Stimulated activated naive CD8-positive, alpha-beta T cell treated with anti-CD3 and anti-CD28 coated beads, Interleukin-15, amount 100 ng/mL, for 72 hours (primary cell): ENCODE measurements around the gene ANKRD33B.
"Not testable (repeated sequence)": the region's sequence is repeated elsewhere in the genome, so short reads cannot be mapped to it uniquely, and the experiment has no call there.

Experiments used
- ATAC-seq: fragments of 150-1000 bp; cut with Tn5 transposase; 2 replicates; pipeline ENCODE4 v1.10.0; 2021; ENCODE audit warnings: mild to moderate bottlenecking, moderate library complexity
- DNase-seq, 2 donors: peaks; one replicate each; pipeline ENCODE4 v3.0.0; 2021 to 2022
- H3K27ac Mint-ChIP-seq, 2 donors: one replicate each; pipeline ENCODE4 v1.8.0; 2022; ENCODE audit warnings: mild to moderate bottlenecking in 2 of 2, mixed read lengths in 2 of 2, moderate library complexity in 2 of 2
- H3K27me3 Mint-ChIP-seq: one replicate; pipeline ENCODE4 v1.8.0; 2022; ENCODE audit warnings: mixed read lengths
- H3K4me1 Mint-ChIP-seq: one replicate; pipeline ENCODE4 v1.8.0; 2022; ENCODE audit warnings: mild to moderate bottlenecking, mixed read lengths
- H3K4me3 Mint-ChIP-seq, 2 donors: one replicate each; pipeline ENCODE4 v1.8.0; 2022; ENCODE audit warnings: mild to moderate bottlenecking in 2 of 2, mixed read lengths in 2 of 2, moderate library complexity in 1 of 2
- H3K9me3 Mint-ChIP-seq, 2 donors: one replicate each; pipeline ENCODE4 v1.8.0; 2022; ENCODE audit warnings: mixed read lengths in 2 of 2

The ANKRD33B gene

GRCh38 chr5:10622810-10623209, 58.9 kb downstream of the ANKRD33B start:
- DNase-seq (no peak), ATAC-seq (no peak)
- Mint-ChIP-seq H3K4me1 (peaks cover 11% of the 10 kb centered on the region), H3K27me3 (no peaks in the 10 kb centered on the region), H3K27ac (no peak overlapping the region), H3K4me3 (no peak overlapping the region), H3K9me3 (no peaks in the 10 kb centered on the region)

- DNase-seq (no peak), ATAC-seq (no peak)
- H3K27ac Mint-ChIP-seq = no peak overlapping the region
- no peak overlapping the region for H3K4me3 Mint-ChIP-seq
- peaks cover 15% of the 10 kb centered on the region for H3K4me1 Mint-ChIP-seq
- no peaks in the 10 kb centered on the region for H3K9me3 Mint-ChIP-seq
- peaks cover under 1% of the 10 kb centered on the region for H3K27me3 Mint-ChIP-seq
Observed at GRCh38 chr5:10623305-10623910, 59.5 kb downstream of the ANKRD33B start.

DNA sequence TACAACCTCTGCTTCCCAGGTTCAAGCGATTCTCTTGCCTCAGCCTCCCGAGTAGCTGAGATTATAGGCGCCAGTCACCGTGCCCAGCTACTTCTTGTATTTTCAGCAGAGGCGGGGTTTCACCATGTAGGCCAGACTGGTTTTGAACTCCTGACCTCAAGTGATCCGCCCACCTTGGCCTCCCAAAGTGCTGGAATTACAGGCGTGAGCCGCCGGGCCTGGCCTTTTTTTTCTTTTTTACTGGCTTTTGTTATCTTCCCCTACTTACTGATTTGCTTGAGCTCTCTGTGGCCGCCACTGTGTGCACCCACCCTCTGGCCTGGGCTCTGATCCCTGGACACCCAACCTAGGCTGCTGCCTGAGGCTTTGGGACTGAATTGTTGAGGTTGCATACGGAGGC, 60.3 kb downstream of the ANKRD33B start:
- peaks cover 8% of the 10 kb centered on the region for H3K27me3 Mint-ChIP-seq
- H3K27ac Mint-ChIP-seq = no peak overlapping the region
- peaks cover 23% of the 10 kb centered on the region for H3K4me1 Mint-ChIP-seq
- H3K9me3 Mint-ChIP-seq = no peaks in the 10 kb centered on the region
- ATAC-seq (no peak), DNase-seq (no peak)
- no peak overlapping the region for H3K4me3 Mint-ChIP-seq

DNA sequence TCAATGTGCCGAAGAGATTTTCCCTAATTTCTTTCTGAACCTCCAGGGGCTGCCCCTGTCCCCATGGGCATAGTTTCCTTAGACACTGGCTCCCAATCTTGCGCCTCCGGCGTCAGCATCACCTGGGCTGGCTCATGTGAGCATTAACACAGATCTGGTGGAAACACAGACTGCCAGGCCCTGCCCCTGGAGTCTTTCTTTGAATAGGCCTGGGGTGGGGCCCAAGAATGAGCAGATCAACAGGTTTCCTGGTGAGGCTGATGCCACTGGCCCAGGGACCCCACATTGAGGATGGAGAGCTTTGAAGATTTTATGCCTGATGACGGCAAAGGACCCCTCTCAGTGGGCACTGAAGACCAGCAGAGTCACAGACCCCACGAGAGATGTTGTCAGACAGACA, 60.8 kb downstream of the ANKRD33B start:
- no peak overlapping the region for H3K4me3 Mint-ChIP-seq
- peaks cover 28% of the 10 kb centered on the region for H3K4me1 Mint-ChIP-seq
- DNase-seq = no peak
- peak overlapping the region in 1 of 2 donors; percentile 52 for H3K27ac Mint-ChIP-seq
- peaks cover 13% of the 10 kb centered on the region for H3K27me3 Mint-ChIP-seq
- no peak for ATAC-seq
- peaks cover 4 to 5% of the 10 kb centered on the region in 2 donors for H3K9me3 Mint-ChIP-seq

DNA sequence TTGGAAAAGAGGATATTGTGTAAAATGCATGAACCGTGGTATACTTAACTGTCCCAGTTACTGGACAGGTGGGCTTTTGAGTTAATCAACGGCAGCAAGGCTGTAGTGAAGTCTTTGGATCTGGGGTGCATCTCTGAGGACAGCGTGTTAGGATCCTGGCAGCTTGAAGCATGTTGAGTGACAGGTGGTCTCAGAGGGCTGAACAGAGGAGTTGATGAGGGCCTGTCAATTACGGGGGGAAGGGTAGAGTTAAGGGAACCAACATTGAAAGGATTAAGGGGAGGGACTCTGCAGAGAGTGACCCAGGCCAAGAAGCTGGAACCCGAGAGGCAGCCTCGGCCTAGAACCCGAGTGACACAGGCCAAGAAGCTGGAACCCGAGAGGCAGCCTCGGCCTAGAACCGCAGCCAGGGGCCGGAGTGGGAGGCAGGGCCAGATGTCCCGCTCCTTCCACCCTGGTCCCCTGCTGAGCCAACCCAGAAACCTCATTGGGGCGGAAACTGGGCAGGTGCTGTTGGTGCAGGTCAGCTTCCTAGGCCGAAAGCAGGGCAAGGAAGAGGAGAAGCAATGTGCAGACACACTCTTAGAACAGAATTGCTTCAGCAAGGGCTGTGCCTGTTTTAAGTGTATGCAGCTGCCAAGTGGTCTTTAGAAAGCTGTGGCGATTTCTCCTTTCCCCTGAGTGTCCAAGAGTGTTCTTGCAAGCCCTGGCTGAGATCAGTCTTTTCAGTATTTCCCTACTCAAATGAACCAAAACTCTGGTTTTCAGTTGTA, 62.0 kb downstream of the ANKRD33B start:
- Mint-ChIP-seq H3K27ac (no peak overlapping the region), H3K4me1 (peaks cover 39% of the 10 kb centered on the region), H3K9me3 (peaks cover 8 to 11% of the 10 kb centered on the region in 2 donors), H3K27me3 (peaks cover 20% of the 10 kb centered on the region), H3K4me3 (no peak overlapping the region)
- ATAC-seq = no peak
- no peak for DNase-seq

GRCh38 chr5:10626473-10627013, 62.7 kb downstream of the ANKRD33B start:
- Mint-ChIP-seq H3K4me1 (peaks cover 45% of the 10 kb centered on the region), H3K9me3 (peaks cover 8 to 11% of the 10 kb centered on the region in 2 donors), H3K27ac (peak overlapping the region in 1 of 2 donors; percentile 4), H3K4me3 (peak overlapping the region in 1 of 2 donors; percentile 85), H3K27me3 (peaks cover 20% of the 10 kb centered on the region)
- no peak for ATAC-seq
- no peak for DNase-seq

DNA sequence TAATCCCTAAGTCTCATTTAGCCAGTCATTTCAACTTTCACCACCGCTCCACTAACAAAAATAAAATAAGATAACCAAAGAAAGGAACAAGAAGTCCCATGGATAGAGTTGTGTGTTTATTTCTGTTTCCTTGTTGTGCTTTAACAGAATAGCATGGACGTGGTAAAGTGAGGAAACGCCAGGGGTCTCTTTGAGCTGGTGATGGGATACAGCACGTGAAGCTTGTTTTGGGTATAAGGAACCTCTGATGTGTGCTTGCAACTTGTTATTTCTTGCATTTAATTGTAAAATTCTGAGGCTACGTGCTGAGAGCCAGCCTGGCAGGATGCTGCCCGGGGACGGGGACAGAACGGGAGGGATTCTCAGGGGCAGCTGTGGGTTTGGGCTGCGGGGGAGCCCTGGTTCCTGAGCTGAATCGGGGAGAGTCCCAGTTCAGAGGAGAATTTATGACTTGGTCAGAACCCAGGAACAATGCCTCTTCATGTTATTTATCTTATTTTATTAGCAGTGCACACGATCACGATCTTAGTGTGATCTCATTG, 63.4 kb downstream of the ANKRD33B start:
- Mint-ChIP-seq H3K4me3 (peak overlapping the region; percentile 84 to 85), H3K4me1 (peaks cover 52% of the 10 kb centered on the region), H3K27me3 (peaks cover 20% of the 10 kb centered on the region), H3K9me3 (peaks cover 8 to 11% of the 10 kb centered on the region in 2 donors), H3K27ac (peak overlapping the region in 1 of 2 donors; percentile 91)
- no peak for DNase-seq
- peak; percentile 24 for ATAC-seq

DNA sequence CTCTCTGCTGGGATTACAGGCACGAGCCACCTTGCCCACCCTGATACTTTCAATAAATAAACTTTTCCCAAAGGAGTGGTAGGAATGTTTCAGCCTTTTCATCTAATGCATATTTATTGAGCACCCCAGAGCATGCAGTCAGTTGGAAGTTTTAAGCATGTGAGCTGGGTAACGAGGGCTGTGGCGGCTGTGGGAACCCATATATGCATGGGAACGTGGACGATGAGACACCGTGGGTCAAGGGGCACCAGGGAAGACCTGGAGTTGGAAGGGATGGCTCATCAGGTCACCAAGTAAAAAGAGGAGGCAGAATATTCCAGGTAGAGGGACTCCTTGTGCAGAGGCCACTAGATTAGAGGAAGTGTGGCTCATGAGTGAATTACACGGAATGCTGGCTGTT, 64.7 kb downstream of the ANKRD33B start:
- Mint-ChIP-seq H3K9me3 (peaks cover 8 to 11% of the 10 kb centered on the region in 2 donors), H3K27me3 (peaks cover 20% of the 10 kb centered on the region), H3K27ac (peak overlapping the region in 1 of 2 donors; percentile 1), H3K4me1 (peaks cover 66% of the 10 kb centered on the region), H3K4me3 (no peak overlapping the region)
- no peak for DNase-seq
- ATAC-seq = no peak

- DNase-seq = no peak
- Mint-ChIP-seq H3K9me3 (peaks cover 8 to 11% of the 10 kb centered on the region in 2 donors), H3K4me3 (no peak overlapping the region), H3K27me3 (peaks cover 20% of the 10 kb centered on the region), H3K27ac (no peak overlapping the region), H3K4me1 (peaks cover 77% of the 10 kb centered on the region)
- ATAC-seq = no peak
Observed at GRCh38 chr5:10629682-10630081, 65.8 kb downstream of the ANKRD33B start.

- Mint-ChIP-seq H3K4me1 (peaks cover 81% of the 10 kb centered on the region), H3K27me3 (peaks cover 20% of the 10 kb centered on the region), H3K27ac (no peak overlapping the region), H3K4me3 (no peak overlapping the region), H3K9me3 (peaks cover 8 to 11% of the 10 kb centered on the region in 2 donors)
- no peak for DNase-seq
- ATAC-seq = no peak
Observed at GRCh38 chr5:10630126-10630525, 66.3 kb downstream of the ANKRD33B start.

- H3K27ac Mint-ChIP-seq = peak overlapping the region in 1 of 2 donors; percentile 19
- H3K9me3 Mint-ChIP-seq = peaks cover 8 to 11% of the 10 kb centered on the region in 2 donors
- DNase-seq, ATAC-seq: not testable (repeated sequence)
- peak overlapping the region; percentile 42 to 69 for H3K4me3 Mint-ChIP-seq
- H3K4me1 Mint-ChIP-seq = peaks cover 87% of the 10 kb centered on the region
- peaks cover 20% of the 10 kb centered on the region for H3K27me3 Mint-ChIP-seq
Observed at GRCh38 chr5:10630744-10631143, 66.9 kb downstream of the ANKRD33B start.

- peaks cover 20% of the 10 kb centered on the region for H3K27me3 Mint-ChIP-seq
- H3K27ac Mint-ChIP-seq = peak overlapping the region in 1 of 2 donors; percentile 28
- peak overlapping the region; percentile 59 to 69 for H3K4me3 Mint-ChIP-seq
- peaks cover 8 to 11% of the 10 kb centered on the region in 2 donors for H3K9me3 Mint-ChIP-seq
- H3K4me1 Mint-ChIP-seq = peaks cover 94% of the 10 kb centered on the region
- DNase-seq (no peak), ATAC-seq (no peak)
Observed at GRCh38 chr5:10631316-10631996, 67.6 kb downstream of the ANKRD33B start.

GRCh38 chr5:10632110-10632761, 68.4 kb downstream of the ANKRD33B start:
- peak overlapping the region; percentile 80 to 95 for H3K27ac Mint-ChIP-seq
- ATAC-seq (peak; percentile 52), DNase-seq (peak in 1 of 2 donors; percentile 71)
- H3K4me1 Mint-ChIP-seq = peaks cover 96% of the 10 kb centered on the region
- H3K4me3 Mint-ChIP-seq = peak overlapping the region; percentile 59 to 69
- peaks cover 20% of the 10 kb centered on the region for H3K27me3 Mint-ChIP-seq
- H3K9me3 Mint-ChIP-seq = peaks cover 8 to 11% of the 10 kb centered on the region in 2 donors

DNA sequence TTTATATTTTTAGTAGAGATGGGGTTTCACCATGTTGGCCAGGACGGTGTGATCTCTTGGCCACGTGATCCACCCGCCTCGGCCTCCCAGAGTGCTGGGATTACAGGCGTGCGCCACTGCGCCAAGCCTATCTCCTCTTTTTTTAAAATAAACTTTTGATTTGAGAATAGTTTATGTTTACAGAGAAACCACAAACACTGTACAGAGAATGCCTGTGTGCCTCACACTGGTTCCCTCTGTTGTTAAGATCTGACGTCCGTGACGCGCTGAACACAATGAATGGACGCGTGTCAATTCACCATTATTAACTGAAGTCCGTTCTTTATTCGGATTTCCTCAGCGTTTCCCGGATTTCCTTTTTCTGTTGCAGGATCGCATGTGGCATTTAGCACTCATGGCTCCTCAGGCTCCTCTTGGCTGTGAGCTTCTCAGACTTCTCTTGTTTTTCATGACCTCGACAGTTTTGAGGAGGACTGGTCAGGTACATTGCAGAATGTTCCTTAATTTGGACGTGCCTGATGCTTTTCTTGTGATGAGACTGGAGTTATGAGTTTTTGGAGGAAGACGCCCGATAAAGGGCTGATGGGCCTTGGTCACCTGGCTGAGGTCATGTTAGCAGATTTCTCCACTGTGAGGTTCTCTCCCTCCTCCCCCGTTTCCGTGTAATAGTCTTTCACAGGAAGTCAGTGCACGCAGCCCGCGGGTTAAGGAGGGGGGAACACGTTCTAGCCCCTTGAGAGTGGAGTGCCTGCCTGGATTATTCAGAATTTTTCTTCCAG, 69.6 kb downstream of the ANKRD33B start:
- Mint-ChIP-seq H3K27me3 (peaks cover 19% of the 10 kb centered on the region), H3K27ac (peak overlapping the region; percentile 55 to 72), H3K4me1 (peaks cover 86% of the 10 kb centered on the region), H3K9me3 (peaks cover 10 to 14% of the 10 kb centered on the region in 2 donors), H3K4me3 (peak overlapping the region; percentile 63 to 75)
- peak; percentile 28 for ATAC-seq
- DNase-seq = peak in 1 of 2 donors; percentile 48
